Central memory CD8-positive, alpha-beta T cell (primary cell): ENCODE data around the gene MARVELD1.
A peak's percentile ranks its signal among the peaks of the same experiment; 100 is the strongest.

Experiments used
- ATAC-seq: fragments of 150-1000 bp; cut with Tn5 transposase; replicated peaks from 2 replicates; pipeline ENCODE4 v1.10.0; 2022; ENCODE audit warnings: mild to moderate bottlenecking, moderate FRiP score, moderate number of reproducible peaks; ENCODE audit not compliant: poor library complexity, severe bottlenecking; ENCODE audit errors: extremely low read depth
- DNase-seq, 2 donors: peaks; one replicate each; pipeline ENCODE4 v3.0.0; 2021; ENCODE audit warnings: low spot score in 2 of 2
- H3K27ac Mint-ChIP-seq: one replicate; pipeline ENCODE4 v1.8.0; 2022; ENCODE audit warnings: low read depth, mild to moderate bottlenecking, moderate library complexity, mixed read lengths
- H3K27me3 Mint-ChIP-seq: one replicate; pipeline ENCODE4 v1.8.0; 2022; ENCODE audit warnings: mixed read lengths
- H3K36me3 Mint-ChIP-seq: one replicate; pipeline ENCODE4 v1.8.0; 2022; ENCODE audit warnings: mild to moderate bottlenecking, moderate library complexity, mixed read lengths; ENCODE audit not compliant: insufficient read depth
- H3K4me1 Mint-ChIP-seq: one replicate; pipeline ENCODE4 v1.8.0; 2022; ENCODE audit warnings: mixed read lengths
- H3K4me3 Mint-ChIP-seq: one replicate; pipeline ENCODE4 v1.8.0; 2022; ENCODE audit warnings: mild to moderate bottlenecking, moderate library complexity, mixed read lengths
- H3K9me3 Mint-ChIP-seq: one replicate; pipeline ENCODE4 v1.8.0; 2022; ENCODE audit warnings: mixed read lengths

The MARVELD1 gene

GRCh38 chr10:97759158-97759887 is 45.8 kb downstream of the MARVELD1 start:
- ATAC-seq, result no peak
- Mint-ChIP-seq H3K4me3 (no peak overlapping the region), H3K4me1 (peaks cover 4% of the 10 kb centered on the region), H3K27me3 (no peaks in the 10 kb centered on the region), H3K36me3 (peaks cover 40% of the 10 kb centered on the region), H3K27ac (no peak overlapping the region), H3K9me3 (no peaks in the 10 kb centered on the region)
- peak in 1 of 2 donors; percentile 32 for DNase-seq

GRCh38 chr10:97759946-97760345 is 46.4 kb downstream of the MARVELD1 start:
- DNase-seq (no peak), ATAC-seq (no peak)
- Mint-ChIP-seq H3K4me3 (no peak overlapping the region), H3K27me3 (no peaks in the 10 kb centered on the region), H3K36me3 (peaks cover 34% of the 10 kb centered on the region), H3K9me3 (no peaks in the 10 kb centered on the region), H3K27ac (no peak overlapping the region), H3K4me1 (peaks cover 6% of the 10 kb centered on the region)

- Mint-ChIP-seq H3K27me3 (no peaks in the 10 kb centered on the region), H3K4me3 (no peak overlapping the region), H3K27ac (no peak overlapping the region), H3K9me3 (no peaks in the 10 kb centered on the region), H3K36me3 (peaks cover 29% of the 10 kb centered on the region), H3K4me1 (peaks cover 6% of the 10 kb centered on the region)
- DNase-seq (no peak), ATAC-seq (no peak)
These were observed 47.1 kb downstream of the MARVELD1 start for GRCh38 chr10:97760461-97761257.

DNA sequence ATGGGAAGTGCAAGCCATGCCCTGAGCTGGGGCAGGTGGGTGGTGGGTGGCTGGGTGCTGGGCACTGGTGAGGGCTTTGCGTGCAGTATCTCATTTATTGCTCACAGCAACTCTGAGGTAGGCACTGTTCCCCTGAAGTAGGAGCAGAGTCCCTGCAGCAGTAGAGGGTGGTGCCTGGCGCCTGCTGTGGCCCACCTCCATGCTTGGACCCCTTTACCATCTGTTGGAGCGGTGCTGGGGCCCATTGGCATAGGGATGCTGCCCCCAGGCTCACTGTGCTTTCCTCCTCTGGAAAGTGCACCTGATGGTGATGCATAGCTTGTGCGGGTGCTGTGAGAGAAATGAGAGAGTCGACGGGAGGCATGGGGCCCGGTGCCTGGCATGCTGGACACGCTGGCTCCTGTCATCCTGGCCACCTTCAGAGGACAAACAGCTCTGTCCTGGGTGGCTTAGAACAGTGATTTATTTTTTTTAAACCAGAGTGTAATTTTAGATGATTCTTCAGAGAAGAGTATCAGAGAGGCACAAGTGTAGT is 47.9 kb downstream of the MARVELD1 start:
- ATAC-seq, result no peak
- peaks cover 29% of the 10 kb centered on the region for H3K36me3 Mint-ChIP-seq
- H3K27me3 Mint-ChIP-seq, result no peaks in the 10 kb centered on the region
- H3K4me1 Mint-ChIP-seq, result peaks cover 6% of the 10 kb centered on the region
- DNase-seq, result no peak
- no peak overlapping the region for H3K27ac Mint-ChIP-seq
- no peaks in the 10 kb centered on the region for H3K9me3 Mint-ChIP-seq
- H3K4me3 Mint-ChIP-seq, result no peak overlapping the region

- Mint-ChIP-seq H3K4me1 (peaks cover 6% of the 10 kb centered on the region), H3K27me3 (no peaks in the 10 kb centered on the region), H3K36me3 (peaks cover 25% of the 10 kb centered on the region)
These were observed 48.5 kb downstream of the MARVELD1 start for GRCh38 chr10:97762056-97762455.

DNA sequence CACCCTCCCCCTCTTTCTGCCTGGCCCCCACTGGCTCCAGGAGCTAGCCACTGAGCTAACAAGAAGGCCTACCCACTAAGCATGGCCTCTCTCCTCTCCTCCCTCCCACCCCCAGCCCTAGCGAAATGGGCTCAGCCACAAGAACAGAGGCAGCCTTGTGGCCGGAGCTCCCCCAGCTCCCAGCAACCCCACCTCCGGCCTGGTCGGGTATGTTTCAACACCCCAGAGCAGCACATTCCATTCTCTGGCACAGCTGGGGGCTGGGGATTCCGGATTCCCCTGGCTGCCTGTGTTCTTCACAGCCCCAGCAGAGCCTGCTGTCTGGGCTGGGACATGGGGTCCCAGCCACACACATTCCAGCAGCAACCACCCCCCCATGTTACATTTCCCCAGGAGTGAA is 49.3 kb downstream of the MARVELD1 start:
- no peaks in the 10 kb centered on the region for H3K9me3 Mint-ChIP-seq
- no peak overlapping the region for H3K27ac Mint-ChIP-seq
- no peak for ATAC-seq
- peaks cover 19% of the 10 kb centered on the region for H3K36me3 Mint-ChIP-seq
- peaks cover 7% of the 10 kb centered on the region for H3K27me3 Mint-ChIP-seq
- peaks cover 6% of the 10 kb centered on the region for H3K4me1 Mint-ChIP-seq
- H3K4me3 Mint-ChIP-seq, result no peak overlapping the region
- no peak for DNase-seq

More at GRCh38 chr10:97762056-97762455, 48.5 kb downstream of the MARVELD1 start:
- DNase-seq, result no peak
- Mint-ChIP-seq H3K9me3 (no peaks in the 10 kb centered on the region), H3K27ac (no peak overlapping the region), H3K4me3 (no peak overlapping the region)
- ATAC-seq, result no peak

GRCh38 chr10:97763411-97763810 is 49.9 kb downstream of the MARVELD1 start:
- ATAC-seq (no peak), DNase-seq (no peak)
- Mint-ChIP-seq H3K9me3 (no peaks in the 10 kb centered on the region), H3K27me3 (peaks cover 10% of the 10 kb centered on the region), H3K27ac (no peak overlapping the region), H3K4me3 (no peak overlapping the region), H3K36me3 (peaks cover 16% of the 10 kb centered on the region), H3K4me1 (peaks cover 6% of the 10 kb centered on the region)

DNA sequence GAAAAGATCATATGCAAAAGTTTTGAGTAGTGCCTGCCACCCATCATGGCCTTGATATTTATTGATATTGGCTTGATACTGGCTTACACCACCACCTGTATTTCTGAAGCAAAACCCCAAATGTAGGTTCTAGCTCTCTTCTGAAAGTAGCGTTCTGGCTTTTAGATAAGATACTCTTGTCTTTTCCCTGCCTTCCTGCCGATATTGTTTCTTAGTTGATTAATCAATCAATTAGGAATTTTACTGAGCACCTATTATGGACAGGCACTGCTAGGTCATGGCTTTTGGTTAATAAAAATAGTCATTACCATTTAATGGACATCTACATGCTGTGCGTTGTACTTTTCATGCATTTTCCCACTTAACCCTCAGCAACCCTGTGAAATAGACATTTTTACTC is 50.4 kb downstream of the MARVELD1 start:
- Mint-ChIP-seq H3K4me3 (no peak overlapping the region), H3K9me3 (no peaks in the 10 kb centered on the region), H3K4me1 (peaks cover 6% of the 10 kb centered on the region), H3K36me3 (peaks cover 16% of the 10 kb centered on the region), H3K27ac (no peak overlapping the region), H3K27me3 (peaks cover 10% of the 10 kb centered on the region)
- DNase-seq, result no peak
- ATAC-seq, result no peak

DNA sequence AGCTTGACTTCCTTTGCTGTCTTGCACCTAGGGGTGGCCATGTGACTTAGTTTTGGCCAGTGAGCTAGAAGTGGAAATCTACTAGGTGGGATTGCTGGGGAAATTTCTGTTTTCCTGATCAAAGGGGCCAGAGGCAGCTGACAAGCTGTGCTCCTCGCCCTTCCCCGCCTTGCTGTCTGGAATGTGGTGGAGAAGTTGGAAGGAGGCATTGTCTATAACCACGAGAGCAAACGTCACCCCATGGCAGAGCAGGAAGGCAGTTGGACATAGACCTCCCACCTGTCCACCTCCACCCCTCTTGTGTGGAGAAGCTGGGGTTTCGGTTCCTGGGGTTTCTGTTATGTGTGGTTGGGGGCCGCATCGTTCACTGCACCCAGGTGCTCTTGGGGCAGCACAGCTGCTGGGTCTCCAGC is 51.0 kb downstream of the MARVELD1 start:
- Mint-ChIP-seq H3K4me3 (no peak overlapping the region), H3K9me3 (no peaks in the 10 kb centered on the region), H3K27ac (no peak overlapping the region), H3K4me1 (peaks cover 6% of the 10 kb centered on the region), H3K27me3 (peaks cover 15% of the 10 kb centered on the region), H3K36me3 (peaks cover 15% of the 10 kb centered on the region)
- ATAC-seq (no peak), DNase-seq (no peak)

- DNase-seq (no peak), ATAC-seq (no peak)
- H3K9me3 Mint-ChIP-seq, result no peaks in the 10 kb centered on the region
- peaks cover 22% of the 10 kb centered on the region for H3K27me3 Mint-ChIP-seq
- no peak overlapping the region for H3K4me3 Mint-ChIP-seq
- no peak overlapping the region for H3K27ac Mint-ChIP-seq
- peaks cover 13% of the 10 kb centered on the region for H3K36me3 Mint-ChIP-seq
- H3K4me1 Mint-ChIP-seq, result peaks cover 9% of the 10 kb centered on the region
These were observed 51.7 kb downstream of the MARVELD1 start for GRCh38 chr10:97765201-97765600.

GRCh38 chr10:97766106-97766810 is 52.7 kb downstream of the MARVELD1 start:
- H3K36me3 Mint-ChIP-seq, result peaks cover 9% of the 10 kb centered on the region
- H3K4me3 Mint-ChIP-seq, result no peak overlapping the region
- no peak overlapping the region for H3K27ac Mint-ChIP-seq
- peaks cover 33% of the 10 kb centered on the region for H3K27me3 Mint-ChIP-seq
- ATAC-seq (no peak), DNase-seq (no peak)
- no peaks in the 10 kb centered on the region for H3K9me3 Mint-ChIP-seq
- peaks cover 19% of the 10 kb centered on the region for H3K4me1 Mint-ChIP-seq
